22Rv1 (cell line): Measurements from ENCODE around the gene KLHL25.

Experiments used
- H3K27ac ChIP-seq: fragments of 450-650 bp; 2 replicates; pipeline ENCODE4 v1.5.1; 2017
- CTCF ChIP-seq: fragments of 450-650 bp; IDR thresholded peaks from 2 replicates; pipeline ENCODE4 v1.5.1; 2017; ENCODE audit warnings: mild to moderate bottlenecking
- ZFX ChIP-seq: fragments of 450-650 bp; IDR thresholded peaks from 2 replicates; pipeline ENCODE4 v1.6.1; 2017; ENCODE audit warnings: antibody characterized with exemption, borderline replicate concordance

Gene KLHL25

DNA sequence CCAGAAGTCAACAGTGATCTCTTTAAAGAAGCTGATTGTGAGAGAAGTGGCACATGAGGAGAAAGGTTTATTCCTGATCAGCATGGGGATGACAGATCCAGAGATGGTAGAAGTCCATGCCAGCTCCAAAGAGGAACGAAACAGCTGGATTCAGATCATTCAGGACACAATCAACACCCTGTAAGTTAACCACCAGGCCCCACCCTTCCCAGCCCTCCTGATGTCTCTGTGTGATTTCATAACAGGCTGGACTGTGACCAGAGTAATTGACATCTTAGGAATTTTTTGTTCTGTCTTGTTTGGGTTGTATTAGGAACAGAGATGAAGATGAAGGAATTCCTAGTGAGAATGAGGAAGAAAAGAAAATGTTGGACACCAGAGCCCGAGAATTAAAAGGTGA is 67.7 kb downstream of the KLHL25 start:
- TF ChIP-seq CTCF (no peak), ZFX (no peak)
- H3K27ac ChIP-seq, result no peak overlapping the region

DNA sequence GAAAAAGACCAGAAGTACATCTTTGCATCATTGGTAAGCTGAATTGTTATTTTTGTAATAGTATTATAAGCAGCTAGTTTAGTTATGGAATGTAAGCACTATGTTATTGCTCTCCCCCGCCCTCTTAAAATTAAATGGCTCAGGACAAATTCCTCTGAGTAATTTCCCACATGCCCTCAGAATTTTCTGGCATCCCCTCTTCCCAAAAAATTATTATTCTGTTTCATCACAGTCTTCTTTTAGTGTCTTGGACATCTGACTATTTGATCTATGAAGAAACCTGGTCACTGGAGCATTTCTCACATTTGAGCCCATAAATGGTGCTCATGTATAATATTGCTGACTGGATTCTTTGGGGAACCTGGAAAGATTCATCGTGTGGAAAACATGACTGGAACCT is 68.3 kb downstream of the KLHL25 start:
- TF ChIP-seq ZFX, result no peak
- no peak for TF ChIP-seq CTCF
- H3K27ac ChIP-seq, result no peak overlapping the region

DNA sequence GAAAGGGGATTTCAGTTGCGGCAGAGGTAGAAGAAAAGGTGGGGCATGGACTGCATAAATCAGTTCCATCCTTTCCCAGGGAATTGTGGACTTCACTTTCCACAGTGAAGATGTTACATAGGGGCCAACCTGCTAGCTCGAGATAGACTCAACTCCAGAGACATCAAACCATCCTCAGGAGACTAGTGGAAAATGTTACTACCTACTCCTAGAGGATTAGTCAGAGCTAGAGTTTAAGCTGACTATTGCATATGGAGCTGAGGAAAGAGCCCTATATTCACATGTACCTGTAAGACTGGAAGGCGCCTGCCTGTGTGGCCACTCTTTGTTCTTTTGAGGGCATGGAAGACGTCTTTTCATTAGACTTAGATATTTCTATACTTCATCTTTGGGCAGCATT is 69.2 kb downstream of the KLHL25 start:
- TF ChIP-seq CTCF, result no peak
- TF ChIP-seq ZFX, result no peak
- H3K27ac ChIP-seq, result no peak overlapping the region

GRCh38 chr15:85725019-85725418 is 69.7 kb downstream of the KLHL25 start:
- no peak overlapping the region for H3K27ac ChIP-seq
- no peak for TF ChIP-seq CTCF
- TF ChIP-seq ZFX, result no peak

- no peak overlapping the region for H3K27ac ChIP-seq
- TF ChIP-seq CTCF (no peak), ZFX (no peak)
Measured at GRCh38 chr15:85723960-85724945, 70.5 kb downstream of the KLHL25 start.

DNA sequence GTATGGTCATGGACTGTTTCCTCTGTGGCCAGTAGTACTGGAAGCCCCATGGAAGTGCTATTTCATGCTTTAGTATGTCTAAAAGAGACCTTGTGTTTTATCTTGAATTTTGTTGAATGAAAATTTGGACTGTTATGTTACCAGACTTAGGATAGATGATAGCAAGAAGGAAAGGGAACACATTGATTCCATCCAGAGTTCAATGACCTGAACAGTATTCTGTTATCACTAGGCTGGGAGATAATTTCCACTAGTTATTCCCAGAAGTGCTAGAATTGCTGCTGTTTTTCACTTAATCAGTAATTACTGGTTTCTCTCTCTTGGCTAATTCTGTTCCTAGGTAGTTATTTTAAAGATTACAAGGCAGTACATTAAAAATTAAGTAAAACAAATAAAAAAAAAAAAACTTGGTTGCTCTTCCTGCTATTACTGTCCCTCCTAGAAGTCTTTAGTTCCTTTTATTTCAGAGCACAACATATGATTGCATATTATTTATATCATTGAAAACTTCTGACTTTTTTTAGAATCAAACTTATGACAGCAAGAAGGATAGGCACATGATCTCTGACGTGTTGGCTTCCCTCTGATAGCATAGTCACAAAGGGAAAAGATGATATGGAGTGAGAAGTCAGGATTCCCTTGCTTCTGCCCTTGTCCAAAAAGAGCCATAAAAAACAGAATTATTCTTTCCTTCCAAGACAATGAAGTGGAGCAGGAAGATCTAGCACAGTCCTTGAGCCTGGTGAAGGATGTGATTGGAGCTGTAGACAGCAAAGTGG is 72.2 kb downstream of the KLHL25 start:
- no peak overlapping the region for H3K27ac ChIP-seq
- TF ChIP-seq CTCF (no peak), ZFX (no peak)

DNA sequence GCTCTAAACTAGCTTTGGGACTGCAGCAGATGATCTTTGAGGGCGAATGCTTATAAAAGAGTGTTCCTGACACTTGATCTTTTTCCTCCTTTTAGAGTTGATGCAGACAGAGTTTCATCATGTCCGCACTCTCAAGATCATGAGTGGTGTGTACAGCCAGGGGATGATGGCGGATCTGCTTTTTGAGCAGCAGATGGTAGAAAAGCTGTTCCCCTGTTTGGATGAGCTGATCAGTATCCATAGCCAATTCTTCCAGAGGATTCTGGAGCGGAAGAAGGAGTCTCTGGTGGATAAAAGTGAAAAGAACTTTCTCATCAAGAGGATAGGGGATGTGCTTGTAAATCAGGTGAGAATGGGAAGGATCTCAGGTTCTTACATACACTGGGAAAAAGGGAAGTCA is 75.7 kb downstream of the KLHL25 start:
- TF ChIP-seq CTCF, result no peak
- no peak for TF ChIP-seq ZFX
- H3K27ac ChIP-seq, result no peak overlapping the region
